Measurements from ENCODE around the gene KCNE5. TPM values are rescaled to one million over a fixed set of nuclear protein-coding genes. Genes with fewer than 3 reads are reported as not detected.

Gene KCNE5
- total and polyA plus RNA-seq, 9 of the 15 experiments (the other 6 are each of a cell fraction or from before 2014, with no cell fraction given) = 0.08 to 0.38 (median 0.21) TPM; not detected in 1

- TF ChIP-seq REST (IDR thresholded peaks at IDR 0.05; ENCODE audit: borderline replicate concordance) = no peak
- TF ChIP-seq REST (CRISPR knock-in tag; IDR thresholded peaks at IDR 0.05; ENCODE audit: low read depth) = no peak
- no peak for TF ChIP-seq DPF2 (IDR thresholded peaks at IDR 0.05)
Measured at GRCh38 chrX:109614951-109615350, 10.0 kb downstream of the KCNE5 start (continued).

- 0% methylated on average over 5 of the region's 5 CpGs for WGBS (ENCODE audit: insufficient coverage, low coverage, missing lambda C conversion rate)
Measured at GRCh38 chrX:109601486-109601885, 23.5 kb downstream of the KCNE5 start.

More at GRCh38 chrX:109601486-109601885, 23.5 kb downstream of the KCNE5 start:
- no peak for FAIRE-seq
- ChIA-PET POLR2A (no interaction called here), CTCF (ENCODE audit: low intra/inter-chr PET ratio) (no interaction called here)
- Histone ChIP-seq H3K4me2 (ENCODE audit: insufficient read depth, low read length) (no peak overlapping the region), H3K9me1 (ENCODE audit: control insufficient read depth, insufficient read depth, low read length) (no peaks in the 10 kb centered on the region), H3K4me3 (no peak overlapping the region), H3K9ac (ENCODE audit: insufficient read depth in 1 of 2, low read depth in 2 of 2, low read length in 2 of 2) (no peak overlapping the region), H3K27me3 (ENCODE audit: control insufficient read depth in 2 of 2, insufficient read depth in 2 of 2, low read length in 2 of 2) (peaks cover 0 to 16% of the 10 kb centered on the region in 2 experiments; a peak in 2 of 5 replicates), H3K4me1 (replicated peaks in 1 of 2; ENCODE audit: control insufficient read depth in 2 of 2, insufficient read depth in 2 of 2, low read length in 2 of 2) (peaks cover 0 to 4% of the 10 kb centered on the region in 2 experiments; a peak in 1 of 5 replicates), H3K27ac (ENCODE audit: extremely low read depth, low read depth, low read length) (no peak overlapping the region), H3K79me2 (ENCODE audit: control insufficient read depth, insufficient read depth, low read length) (no peaks in the 10 kb centered on the region), H2AFZ (ENCODE audit: low read depth, low read length) (no peak overlapping the region), H3K9me3 (replicated peaks; ENCODE audit: control insufficient read depth, insufficient read depth, low read depth, low read length) (no peaks in the 10 kb centered on the region), H4K20me1 (replicated peaks; ENCODE audit: control insufficient read depth, insufficient read depth, low read length) (no peaks in the 10 kb centered on the region), H3K36me3 (ENCODE audit: control insufficient read depth, insufficient read depth, low read length) (no peaks in the 10 kb centered on the region)
- DNase-seq (ENCODE audit: extremely low read depth in 1 of 4, low spot score in 3 of 4) = no peak
- TF ChIP-seq USF2 (CRISPR knock-in tag; IDR thresholded peaks at IDR 0.05) (no peak), BHLHE40 (IDR thresholded peaks at IDR 0.05; ENCODE audit: low read length) (no peak), E2F3 (CRISPR knock-in tag; IDR thresholded peaks at IDR 0.05) (no peak), NUFIP1 (IDR thresholded peaks at IDR 0.05; ENCODE audit: partially characterized antibody) (no peak), SREBF1 (IDR thresholded peaks at IDR 0.05; ENCODE audit: borderline replicate concordance, low read depth, low read length) (no peak), RBM15 (IDR thresholded peaks at IDR 0.05; ENCODE audit: insufficient read depth, low read length) (no peak), ZFP1 (CRISPR knock-in tag; IDR thresholded peaks at IDR 0.05) (no peak), RBM14 (IDR thresholded peaks at IDR 0.05; ENCODE audit: borderline replicate concordance, insufficient read depth, low read depth, low read length) (no peak), ZZZ3 (IDR thresholded peaks at IDR 0.05) (no peak)
- no peak for ATAC-seq
- BruUV-seq (replicated peaks) = no TSS peak
- in situ Hi-C loops (cut with MboI) (no loop called here), intact Hi-C loops (cut with micrococcal nuclease) (no loop called here)

Data from K562 (cell line).